HepG2 (cell line): ENCODE measurements around the gene PPP1R9B. TPM values are rescaled to one million over a fixed set of nuclear protein-coding genes. Genes with fewer than 3 reads are reported as not detected.
A peak's percentile ranks its signal among the peaks of the same experiment; 100 is the strongest.

Experiments
- ADNP ChIP-seq: sonication (generic); formaldehyde crosslinking; IDR thresholded peaks from 2 replicates; pipeline ENCODE4 v1.4.0; 2020; ENCODE audit warnings: missing genetic modification reagents
- ARNT2 ChIP-seq: sonication (generic); formaldehyde crosslinking; IDR thresholded peaks from 2 replicates; pipeline ENCODE4 v1.8.0; 2022; ENCODE audit warnings: mild to moderate bottlenecking, low read depth, missing genetic modification reagents, moderate library complexity
- DZIP1 ChIP-seq: sonication (generic); formaldehyde crosslinking; IDR thresholded peaks from 2 replicates; pipeline ENCODE4 v1.5.0; 2020; ENCODE audit warnings: mild to moderate bottlenecking, missing genetic modification reagents
- EEA1 ChIP-seq: sonication (generic); formaldehyde crosslinking; IDR thresholded peaks from 2 replicates; pipeline ENCODE4 v1.5.1; 2020; ENCODE audit warnings: mild to moderate bottlenecking, missing genetic modification reagents, borderline replicate concordance
- GRHL1 ChIP-seq: sonication (generic); formaldehyde crosslinking; conservative IDR thresholded peaks from 2 replicates; pipeline ENCODE4 v1.8.0; 2022; ENCODE audit warnings: missing genetic modification reagents
- HOXA9 ChIP-seq: sonication (generic); formaldehyde crosslinking; IDR thresholded peaks from 2 replicates; pipeline ENCODE4 v1.8.1; 2022; ENCODE audit warnings: missing genetic modification reagents, mild to moderate bottlenecking, moderate library complexity, borderline replicate concordance
- IRF2 ChIP-seq: IDR thresholded peaks from 2 replicates; pipeline ENCODE4 v1.6.1; 2018; ENCODE audit warnings: missing genetic modification reagents, missing compliant biosample characterization
- ISL2 ChIP-seq: sonication (generic); formaldehyde crosslinking; IDR thresholded peaks from 2 replicates; pipeline ENCODE4 v1.5.0; 2020; ENCODE audit warnings: missing genetic modification reagents
- MXD4 ChIP-seq: IDR thresholded peaks from 2 replicates; pipeline ENCODE4 v1.6.1; 2016; ENCODE audit warnings: mild to moderate bottlenecking, missing biosample characterization, missing genetic modification reagents
- NBN ChIP-seq: fragments of 450-650 bp; conservative IDR thresholded peaks from 2 replicates; pipeline ENCODE4 v1.6.1; 2017
- NFE2L1 ChIP-seq: sonication (generic); formaldehyde crosslinking; IDR thresholded peaks from 2 replicates; pipeline ENCODE4 v1.4.0; 2020; ENCODE audit warnings: missing genetic modification reagents, mild to moderate bottlenecking, borderline replicate concordance
- PHB2 ChIP-seq: fragments of 450-650 bp; IDR thresholded peaks from 2 replicates; pipeline ENCODE4 v1.6.1; 2018; ENCODE audit not compliant: partially characterized antibody
- RFX1 ChIP-seq: fragments of 450-650 bp; IDR thresholded peaks from 2 replicates; pipeline ENCODE4 v1.6.1; 2017
- STAG1 ChIP-seq: sonication (generic); formaldehyde crosslinking; IDR thresholded peaks from 2 replicates; pipeline ENCODE4 v1.4.0; 2020; ENCODE audit warnings: missing genetic modification reagents
- TEAD3 ChIP-seq: optimal IDR thresholded peaks from 2 replicates; pipeline ENCODE3; 2016; ENCODE audit warnings: borderline replicate concordance
- THAP11 ChIP-seq: IDR thresholded peaks from 2 replicates; pipeline ENCODE4 v1.6.1; 2016; ENCODE audit warnings: missing biosample characterization, missing genetic modification reagents
- TRAFD1 ChIP-seq: sonication (generic); formaldehyde crosslinking; IDR thresholded peaks from 2 replicates; pipeline ENCODE4 v1.5.1; 2020; ENCODE audit warnings: missing genetic modification reagents, mild to moderate bottlenecking, borderline replicate concordance
- TRIM24 ChIP-seq: sonication (generic); formaldehyde crosslinking; IDR thresholded peaks from 2 replicates; pipeline ENCODE4 v1.8.0; 2022; ENCODE audit warnings: mild to moderate bottlenecking, missing genetic modification reagents
- U2AF1 ChIP-seq: fragments of 200-400 bp; formaldehyde crosslinking; optimal IDR thresholded peaks from 2 replicates; pipeline ENCODE3; 2017; ENCODE audit warnings: mild to moderate bottlenecking, low read depth, low read length
- ZC3H13 ChIP-seq: sonication (generic); formaldehyde crosslinking; IDR thresholded peaks from 2 replicates; pipeline ENCODE4 v1.8.1; 2023; ENCODE audit warnings: mild to moderate bottlenecking, missing genetic modification reagents, moderate library complexity
- ZMYM4 ChIP-seq: sonication (generic); formaldehyde crosslinking; IDR thresholded peaks from 2 replicates; pipeline ENCODE4 v1.8.1; 2023; ENCODE audit warnings: mild to moderate bottlenecking, missing genetic modification reagents
- ZNF205 ChIP-seq: IDR thresholded peaks from 2 replicates; pipeline ENCODE4 v1.6.1; 2018; ENCODE audit warnings: missing biosample characterization, missing genetic modification reagents
- ZNF263 ChIP-seq: sonication (generic); formaldehyde crosslinking; IDR thresholded peaks from 2 replicates; pipeline ENCODE4 v1.4.0; 2020; ENCODE audit warnings: missing genetic modification reagents
- ZNF468 ChIP-seq: sonication (generic); formaldehyde crosslinking; IDR thresholded peaks from 2 replicates; pipeline ENCODE4 v1.8.0; 2022; ENCODE audit warnings: mild to moderate bottlenecking, moderate library complexity, missing genetic modification reagents
- ZNF547 ChIP-seq: sonication (generic); formaldehyde crosslinking; IDR thresholded peaks from 2 replicates; pipeline ENCODE4 v1.5.1; 2020; ENCODE audit warnings: mild to moderate bottlenecking, missing genetic modification reagents
- polyA plus RNA-seq, 8 experiments: library from polyadenylated mRNA; depleted of rRNA in 3 of 8; stranded (reverse) in 7 of 8; unstranded in 1 of 8; fragments of >200 nt; fragmentation: Illumina TruSeq in 4 of 8; extraction: Trizol in 4 of 8; gene quantifications; 2 replicates each; pipeline versions ENCODE4 v1.2.1 to v1.2.3, GENCODE V29; 2011 to 2016; ENCODE audit warnings: low read depth in 4 of 8, missing spikeins in 1 of 8, mixed read lengths in 1 of 8; ENCODE audit not compliant: insufficient read depth in 1 of 8
- total RNA-seq, 5 experiments: library from RNA; depleted of rRNA; stranded (reverse); fragments of >200 nt; fragmentation: Illumina TruSeq; extraction: Trizol; gene quantifications; 2 replicates each; pipeline ENCODE4 v1.2.3, GENCODE V29; 2016; ENCODE audit warnings: low read depth in 1 of 5
- TF ChIP-seq, protein P1 (sequence below): IDR thresholded peaks from 2 replicates; pipeline ENCODE4 v1.6.1; 2016

The PPP1R9B gene
- total and polyA plus RNA-seq, 2 of the 13 experiments (the other 11 are each of a cell fraction or from before 2014, with no cell fraction given), result 9.4 to 15.8 TPM

GRCh38 chr17:50151937-50152547 is 1.6 kb upstream of the PPP1R9B start (continued):
- TF ChIP-seq GRHL1 (CRISPR knock-in tag), result no peak
- TF ChIP-seq DZIP1, result no peak
- peak; percentile 67 for TF ChIP-seq U2AF1
- no peak for TF ChIP-seq RFX1
- TF ChIP-seq ADNP (CRISPR knock-in tag), result peak; percentile 52; the same call in 1 of the 2 replicates
- no peak for TF ChIP-seq TRIM24 (CRISPR knock-in tag)
- TF ChIP-seq THAP11 (CRISPR knock-in tag), result peak; percentile 72
- peak; percentile 56 for TF ChIP-seq TEAD3 (CRISPR knock-in tag)
- peak; percentile 52; the same call in 1 of the 2 replicates for TF ChIP-seq ARNT2
- no peak for TF ChIP-seq PHB2
- TF ChIP-seq MXD4 (CRISPR knock-in tag), result peak; percentile 25
- TF ChIP-seq ZNF468 (CRISPR knock-in tag), result no peak
- TF ChIP-seq ZNF263 (CRISPR knock-in tag), result peak; percentile 73
- no peak for TF ChIP-seq ZC3H13 (CRISPR knock-in tag)
- no peak for TF ChIP-seq EEA1 (CRISPR knock-in tag)
- no peak for TF ChIP-seq STAG1 (CRISPR knock-in tag)
- TF ChIP-seq HOXA9 (CRISPR knock-in tag), result no peak
- TF ChIP-seq IRF2 (CRISPR knock-in tag), result peak; percentile 70; the same call in 1 of the 2 replicates
- no peak for TF ChIP-seq NBN
- TF ChIP-seq TRAFD1, result no peak
- TF ChIP-seq NFE2L1, result no peak
- peak; percentile 20; the same call in 1 of the 2 replicates for TF ChIP-seq ISL2
- TF ChIP-seq ZNF205, result no peak
- TF ChIP-seq ZMYM4 (CRISPR knock-in tag), result peak; percentile 91
- no peak for TF ChIP-seq ZNF547 (CRISPR knock-in tag)
- TF ChIP-seq, protein P1, sequence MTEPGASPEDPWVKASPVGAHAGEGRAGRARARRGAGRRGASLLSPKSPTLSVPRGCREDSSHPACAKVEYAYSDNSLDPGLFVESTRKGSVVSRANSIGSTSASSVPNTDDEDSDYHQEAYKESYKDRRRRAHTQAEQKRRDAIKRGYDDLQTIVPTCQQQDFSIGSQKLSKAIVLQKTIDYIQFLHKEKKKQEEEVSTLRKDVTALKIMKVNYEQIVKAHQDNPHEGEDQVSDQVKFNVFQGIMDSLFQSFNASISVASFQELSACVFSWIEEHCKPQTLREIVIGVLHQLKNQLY (CRISPR knock-in tag), result no peak
